Measurements from ENCODE around the gene TNKS1BP1.
"Not testable (repeated sequence)": the region's sequence is repeated elsewhere in the genome, so short reads cannot be mapped to it uniquely, and the experiment has no call there.

The TNKS1BP1 gene

GRCh38 chr11:57290288-57290687, 34.5 kb downstream of the TNKS1BP1 start:
- DNase-seq (ENCODE audit: low spot score) = peak; percentile 40

- DNase-seq (ENCODE audit: low spot score) = peak; percentile 49
Observed at GRCh38 chr11:57288771-57289579, 35.8 kb downstream of the TNKS1BP1 start.

DNA sequence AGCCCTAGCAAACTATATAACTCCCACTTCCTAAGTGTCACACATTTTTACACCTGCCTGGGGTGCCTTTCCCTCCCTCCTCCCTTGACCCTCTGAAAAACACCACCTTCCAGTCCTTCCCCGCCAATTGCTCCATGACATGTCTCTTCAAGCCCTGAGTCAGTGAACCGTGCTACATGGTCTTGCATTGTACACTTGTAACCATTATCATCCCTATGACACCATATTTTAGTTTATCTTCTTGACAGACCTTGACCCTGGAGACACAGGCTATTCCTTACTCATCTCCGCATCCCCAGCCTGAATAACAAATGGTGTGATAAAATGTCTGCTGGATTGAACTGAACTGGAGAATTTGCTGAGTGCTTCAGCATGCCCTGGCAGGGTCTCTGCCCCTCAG, 36.9 kb downstream of the TNKS1BP1 start:
- DNase-seq (ENCODE audit: low spot score) = no peak

GRCh38 chr11:57283231-57283990, 41.3 kb downstream of the TNKS1BP1 start:
- no peak for DNase-seq (ENCODE audit: low spot score)

- not testable (repeated sequence) for DNase-seq (ENCODE audit: low spot score)
Observed at GRCh38 chr11:57281546-57281945, 43.2 kb downstream of the TNKS1BP1 start.

- DNase-seq (ENCODE audit: low spot score) = no peak
Observed at GRCh38 chr11:57279116-57279515, 45.6 kb downstream of the TNKS1BP1 start.

DNA sequence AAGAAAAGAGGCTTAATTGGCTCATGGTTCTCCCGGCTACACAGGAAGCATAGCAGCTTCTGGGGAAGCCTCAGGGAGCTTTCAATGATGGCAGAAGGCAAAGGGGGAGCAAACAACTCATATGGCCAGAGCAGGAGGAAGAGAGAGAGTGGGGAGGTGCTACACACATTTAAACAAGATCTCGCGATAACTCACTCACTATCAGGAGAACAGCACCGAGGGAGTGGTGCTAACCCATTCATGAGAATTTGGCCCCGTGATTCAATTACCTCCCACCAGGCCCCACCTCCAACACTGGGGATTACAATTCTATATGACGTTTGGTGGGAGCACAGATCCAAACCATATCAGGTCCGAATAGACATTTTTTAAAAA, 46.0 kb downstream of the TNKS1BP1 start:
- DNase-seq (ENCODE audit: low spot score) = no peak

DNA sequence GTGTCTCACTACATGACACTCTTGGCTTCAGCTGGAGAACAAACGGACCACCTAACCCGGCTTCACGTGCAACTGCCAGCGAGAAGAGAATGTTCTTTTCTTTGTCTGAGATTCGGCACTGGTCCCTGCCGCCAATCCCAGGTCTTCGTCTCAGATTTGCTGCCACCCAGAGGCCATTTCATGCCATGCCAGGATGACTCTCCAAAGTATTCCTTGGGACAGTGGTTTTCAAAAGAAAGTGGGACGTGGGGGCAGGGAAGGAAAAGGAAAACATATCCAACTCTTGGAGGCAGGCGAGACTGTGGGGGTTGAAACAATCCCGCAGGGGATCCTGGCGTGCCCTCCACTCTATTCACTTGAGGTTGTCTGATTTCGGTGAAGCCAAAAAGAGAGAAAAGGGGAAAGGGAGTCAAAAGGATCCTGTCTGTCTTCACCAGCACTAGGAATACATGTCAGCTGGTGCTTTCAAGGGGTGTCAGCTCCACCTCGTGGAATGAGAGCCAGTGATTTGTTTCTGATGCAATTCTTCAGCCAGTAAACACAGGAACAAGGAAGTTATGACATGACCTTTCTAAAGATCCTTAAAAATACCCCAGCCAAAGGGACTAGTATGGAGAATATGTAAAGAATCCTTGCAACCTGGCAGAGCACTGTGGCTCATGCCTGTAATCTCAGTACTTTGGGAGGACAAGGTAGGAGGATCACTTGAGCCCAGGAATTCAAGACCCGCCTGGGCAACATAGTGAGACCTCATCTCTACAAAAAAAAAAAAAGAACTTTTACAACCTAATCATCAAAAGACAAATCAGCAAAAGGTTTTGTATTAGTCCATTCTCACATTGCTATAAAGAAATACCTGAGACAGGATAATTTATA, 46.7 kb downstream of the TNKS1BP1 start:
- DNase-seq (ENCODE audit: low spot score) = peak; percentile 87

GRCh38 chr11:57276971-57277675, 47.6 kb downstream of the TNKS1BP1 start:
- DNase-seq (ENCODE audit: low spot score) = no peak

DNA sequence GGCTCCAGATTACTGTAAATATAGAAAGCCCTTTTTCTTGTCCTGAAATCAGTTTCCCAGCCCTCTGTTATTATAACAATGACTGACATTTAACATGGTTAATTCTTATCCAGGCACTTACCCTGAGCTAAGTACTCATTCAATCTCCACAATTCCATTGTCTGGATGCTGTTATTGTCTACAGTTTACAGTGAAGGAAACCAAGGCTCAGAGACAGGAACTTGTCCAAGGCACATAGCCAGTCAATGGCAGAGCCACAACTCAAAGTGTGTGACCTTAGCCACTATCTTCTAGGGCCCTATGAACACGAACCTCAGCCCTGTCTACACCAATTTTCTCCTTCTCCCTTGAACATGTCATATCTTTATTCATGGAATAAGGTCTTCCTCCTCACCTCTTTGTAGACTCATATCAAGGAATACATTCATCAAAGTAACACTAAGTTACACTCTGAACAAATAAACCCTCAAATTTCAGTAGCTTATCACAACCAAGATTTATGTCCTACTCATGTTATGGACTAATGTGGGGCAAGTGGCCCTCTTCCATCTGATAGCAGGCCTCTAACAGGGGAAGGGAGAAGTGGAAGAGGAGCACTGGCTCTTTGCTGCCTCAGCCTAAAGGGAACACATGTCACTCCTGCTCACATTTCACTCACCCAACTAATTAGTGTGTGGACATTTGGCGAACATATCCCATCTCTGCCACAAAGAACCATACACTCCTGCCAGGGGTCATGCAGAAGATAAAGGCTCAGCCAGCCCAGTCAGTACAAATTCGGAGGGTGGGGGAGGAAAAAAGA, 48.4 kb downstream of the TNKS1BP1 start:
- no peak for DNase-seq (ENCODE audit: low spot score)

DNA sequence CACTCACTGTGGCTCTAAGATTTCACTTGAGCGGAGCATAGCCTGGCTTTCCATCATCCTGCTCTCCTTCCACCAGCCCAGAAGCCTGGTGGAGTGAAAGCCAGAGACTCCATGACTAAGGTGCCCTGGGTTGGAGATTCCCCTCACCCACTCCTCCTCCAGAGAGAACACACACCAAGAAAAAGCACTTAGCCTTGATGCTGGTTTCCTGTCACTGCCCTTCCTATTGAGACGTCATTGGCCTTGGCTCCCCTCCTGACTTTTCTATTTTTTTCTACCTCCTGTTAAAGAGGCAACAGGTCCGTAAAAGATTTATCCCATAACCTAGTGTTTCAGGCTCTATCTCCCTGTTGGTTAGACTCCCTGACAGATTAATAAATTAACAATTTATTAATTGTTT, 49.2 kb downstream of the TNKS1BP1 start:
- no peak for DNase-seq (ENCODE audit: low spot score)

GRCh38 chr11:57274904-57275498, 49.8 kb downstream of the TNKS1BP1 start:
- DNase-seq (ENCODE audit: low spot score) = no peak

- no peak for DNase-seq (ENCODE audit: low spot score)
Observed at GRCh38 chr11:57273448-57274058, 51.2 kb downstream of the TNKS1BP1 start.

DNA sequence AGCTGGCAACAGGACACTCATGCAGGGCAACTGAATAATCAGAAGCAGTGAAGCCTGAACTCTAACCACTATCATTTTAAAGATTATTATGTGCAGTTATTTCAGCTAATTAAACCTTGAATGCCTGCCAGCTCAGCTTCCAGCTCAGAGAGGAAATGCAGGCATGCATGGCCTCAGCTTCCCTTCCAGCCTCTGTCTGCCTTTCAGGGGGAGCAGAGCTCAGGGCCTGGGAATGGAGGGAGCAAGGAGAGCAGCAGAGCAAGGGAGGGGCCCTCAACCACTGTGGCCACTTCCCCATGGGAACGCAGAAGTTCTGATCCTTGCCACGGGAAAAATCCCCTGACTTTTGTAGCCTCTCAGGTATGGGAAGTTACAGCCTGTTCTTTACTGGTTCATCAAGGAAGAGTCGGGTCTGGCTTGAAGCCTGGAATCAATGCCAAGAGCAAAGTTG, 55.2 kb downstream of the TNKS1BP1 start:
- no peak for DNase-seq (ENCODE audit: low spot score)

- no peak for DNase-seq (ENCODE audit: low spot score)
Observed at GRCh38 chr11:57266157-57266556, 58.6 kb downstream of the TNKS1BP1 start.

DNA sequence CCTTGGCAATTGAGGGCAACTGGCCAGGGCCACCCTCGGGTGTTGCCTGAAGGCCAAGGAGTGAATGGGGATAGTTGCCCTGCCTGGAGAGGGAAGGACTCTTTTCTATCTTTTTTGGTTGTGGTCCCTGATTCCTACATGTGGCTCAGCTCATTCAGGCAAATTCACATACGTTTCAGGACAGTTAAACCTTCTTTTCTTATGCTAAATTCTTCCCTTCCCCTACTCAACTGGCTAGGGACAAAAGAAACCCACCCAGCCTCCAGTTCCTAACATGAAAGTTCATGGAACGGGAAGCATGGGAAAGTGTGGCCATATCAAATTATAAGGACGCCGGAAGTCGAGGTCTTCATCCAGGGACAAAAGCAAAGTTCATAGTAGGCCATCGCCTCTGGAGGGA, 61.4 kb downstream of the TNKS1BP1 start:
- no peak for DNase-seq (ENCODE audit: low spot score)

GRCh38 chr11:57262157-57262556, 62.6 kb downstream of the TNKS1BP1 start:
- DNase-seq (ENCODE audit: low spot score) = no peak

- no peak for DNase-seq (ENCODE audit: low spot score)
Observed at GRCh38 chr11:57260937-57261783, 63.6 kb downstream of the TNKS1BP1 start.

DNA sequence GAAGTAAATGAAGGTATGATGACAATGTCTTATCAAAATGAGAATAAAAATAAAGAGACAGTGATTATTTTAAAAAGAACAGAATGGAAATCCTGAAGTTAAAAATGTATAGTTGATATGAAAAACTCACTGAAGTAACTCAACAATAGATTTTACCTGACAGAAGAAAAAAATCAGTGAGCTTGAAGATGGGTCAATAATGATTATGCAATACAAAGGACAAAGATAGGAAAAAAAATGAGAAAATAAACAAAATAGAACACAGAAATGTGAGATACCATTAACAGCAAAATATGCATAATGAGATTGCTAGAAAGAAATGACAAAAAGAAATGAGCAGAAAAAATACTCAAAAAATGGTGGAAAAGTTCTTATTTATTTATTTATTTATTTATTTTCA, 68.6 kb downstream of the TNKS1BP1 start:
- no peak for DNase-seq (ENCODE audit: low spot score)
